ENCODE data around the gene WASF2. TPM values are rescaled to one million over a fixed set of nuclear protein-coding genes. Genes with fewer than 3 reads are reported as not detected.

Gene WASF2
- total RNA-seq, 1 experiment from 2014 or later, result 20.7 TPM

DNA sequence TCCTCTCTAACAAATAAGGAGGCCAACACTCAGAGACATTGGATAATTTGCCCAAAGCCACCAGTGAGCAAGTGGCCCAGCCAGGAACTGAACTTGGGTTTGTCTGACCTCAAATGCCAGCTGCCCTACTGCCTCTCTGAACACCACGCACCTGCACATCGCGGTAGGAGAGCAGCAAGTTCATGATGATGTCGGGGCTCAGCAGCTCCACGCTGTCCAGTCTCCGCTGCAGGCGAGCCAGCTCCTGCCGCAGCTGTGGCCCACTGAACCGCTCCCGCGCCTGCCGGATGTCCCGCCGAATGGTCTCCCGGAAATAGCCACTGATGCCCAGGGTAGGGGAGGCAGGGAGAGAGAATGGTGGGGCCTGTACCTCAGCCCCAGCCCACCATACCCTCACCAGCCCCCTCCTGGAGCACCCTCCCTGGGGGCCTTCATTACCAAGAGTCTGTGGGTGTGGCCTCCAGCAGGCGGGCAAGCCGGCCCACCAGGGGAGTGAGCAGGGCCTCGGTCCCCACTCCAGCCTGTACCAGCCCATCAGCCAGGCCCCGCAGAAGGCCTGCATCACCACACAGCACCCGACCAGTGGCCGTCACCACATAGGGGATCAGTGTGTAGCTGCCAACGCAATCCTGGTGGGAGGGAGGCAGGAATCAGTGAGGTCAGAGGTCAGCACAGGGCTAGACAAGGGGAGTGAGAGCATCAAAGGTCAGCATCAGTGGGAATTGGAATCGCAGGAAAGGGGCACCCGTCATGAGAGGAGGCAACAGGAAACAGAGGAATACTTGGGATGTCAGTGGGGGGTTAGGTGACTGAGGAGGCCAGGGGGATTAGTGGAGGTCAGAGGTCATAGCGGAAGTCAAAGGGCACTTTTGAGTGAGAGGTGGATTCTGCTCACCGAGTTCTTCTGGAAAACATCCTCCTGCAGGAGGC lies 125.9 kb downstream of the WASF2 start:
- intact Hi-C loops (cut with micrococcal nuclease), result loop anchor here (2.0 kb wide), 1 partner anchor 25 kb away; no protein-coding TSS in a partner anchor
- no peak for TF ChIP-seq EZH2 (IDR thresholded peaks at IDR 0.05; ENCODE audit: low read length, unreplicated experiment)
- no peak for TF ChIP-seq EZH2phosphoT487 (IDR thresholded peaks at IDR 0.05; ENCODE audit: borderline replicate concordance, low read length)
- TF ChIP-seq, protein P1, sequence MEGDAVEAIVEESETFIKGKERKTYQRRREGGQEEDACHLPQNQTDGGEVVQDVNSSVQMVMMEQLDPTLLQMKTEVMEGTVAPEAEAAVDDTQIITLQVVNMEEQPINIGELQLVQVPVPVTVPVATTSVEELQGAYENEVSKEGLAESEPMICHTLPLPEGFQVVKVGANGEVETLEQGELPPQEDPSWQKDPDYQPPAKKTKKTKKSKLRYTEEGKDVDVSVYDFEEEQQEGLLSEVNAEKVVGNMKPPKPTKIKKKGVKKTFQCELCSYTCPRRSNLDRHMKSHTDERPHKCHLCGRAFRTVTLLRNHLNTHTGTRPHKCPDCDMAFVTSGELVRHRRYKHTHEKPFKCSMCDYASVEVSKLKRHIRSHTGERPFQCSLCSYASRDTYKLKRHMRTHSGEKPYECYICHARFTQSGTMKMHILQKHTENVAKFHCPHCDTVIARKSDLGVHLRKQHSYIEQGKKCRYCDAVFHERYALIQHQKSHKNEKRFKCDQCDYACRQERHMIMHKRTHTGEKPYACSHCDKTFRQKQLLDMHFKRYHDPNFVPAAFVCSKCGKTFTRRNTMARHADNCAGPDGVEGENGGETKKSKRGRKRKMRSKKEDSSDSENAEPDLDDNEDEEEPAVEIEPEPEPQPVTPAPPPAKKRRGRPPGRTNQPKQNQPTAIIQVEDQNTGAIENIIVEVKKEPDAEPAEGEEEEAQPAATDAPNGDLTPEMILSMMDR (conservative IDR thresholded peaks at IDR 0.05; ENCODE audit: low read depth, low read length), result no peak
- no peaks in the 10 kb centered on the region for H4K20me1 ChIP-seq (ENCODE audit: low read length)
- no peaks in the 10 kb centered on the region for H3F3A ChIP-seq (ENCODE audit: low read length, unreplicated experiment)
- BruUV-seq (replicated peaks), result no TSS peak
- POLR2A ChIA-PET (ENCODE audit: unreplicated experiment), result no interaction called here
- DNase-seq (no peak), ATAC-seq (no peak)
- H3K36me3 ChIP-seq (ENCODE audit: low read depth, low read length), result no peaks in the 10 kb centered on the region; the same call in 1 of the 2 replicates
- no peaks in the 10 kb centered on the region for H3K9me3 ChIP-seq (ENCODE audit: low read length)
- H3K4me1 ChIP-seq (ENCODE audit: insufficient read depth, low read length), result peaks cover 13% of the 10 kb centered on the region
- H3K4me2 ChIP-seq (ENCODE audit: low read length), result no peak overlapping the region; the same call in 1 of the 2 replicates
- H3K27me3 ChIP-seq (ENCODE audit: low read length), result no peaks in the 10 kb centered on the region
- peaks cover 10% of the 10 kb centered on the region for H3K79me2 ChIP-seq (ENCODE audit: low read length)
- no peak overlapping the region for H3K27ac ChIP-seq (ENCODE audit: low read length)
- no peaks in the 10 kb centered on the region for H3K9me2 ChIP-seq (replicated peaks; ENCODE audit: low read length)
- no peak overlapping the region for H3K4me3 ChIP-seq (ENCODE audit: low read length)
- no peak overlapping the region for H2AFZ ChIP-seq (ENCODE audit: low read length)
- H3K9ac ChIP-seq (ENCODE audit: low read length), result no peak overlapping the region
- CTCF ChIA-PET, result no interaction called here

DNA sequence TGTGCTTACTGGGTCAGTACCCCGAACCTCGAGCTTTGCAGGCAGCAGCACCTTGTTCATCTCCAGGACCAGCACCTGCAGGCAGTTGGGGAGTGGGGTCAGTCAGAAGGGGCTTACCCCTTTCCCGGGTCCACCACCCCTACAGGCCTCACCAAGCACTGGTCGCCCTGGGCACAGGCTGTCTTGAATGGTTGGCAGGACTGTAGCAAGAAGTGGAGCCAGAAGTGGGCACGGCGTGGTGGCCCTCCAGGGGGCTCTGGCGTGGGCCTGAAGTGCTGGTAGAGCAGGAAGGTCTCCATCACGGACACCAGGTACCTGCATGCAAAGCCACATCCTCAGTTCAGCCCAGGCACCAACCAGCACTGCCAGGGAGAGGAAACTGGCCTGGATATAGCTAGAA lies 128.4 kb downstream of the WASF2 start:
- intact Hi-C loops (cut with micrococcal nuclease), result no loop called here
- Histone ChIP-seq H3K27me3 (ENCODE audit: low read length) (no peaks in the 10 kb centered on the region), H3K9ac (ENCODE audit: low read length) (no peak overlapping the region), H3K9me3 (ENCODE audit: low read length) (no peaks in the 10 kb centered on the region), H3K9me2 (replicated peaks; ENCODE audit: low read length) (no peaks in the 10 kb centered on the region), H3K27ac (ENCODE audit: low read length) (no peak overlapping the region), H3K4me2 (ENCODE audit: low read length) (no peak overlapping the region), H3K4me3 (ENCODE audit: low read length) (no peak overlapping the region), H2AFZ (ENCODE audit: low read length) (no peak overlapping the region), H3K36me3 (ENCODE audit: low read depth, low read length) (peaks cover 10% of the 10 kb centered on the region), H4K20me1 (ENCODE audit: low read length) (no peaks in the 10 kb centered on the region), H3K79me2 (ENCODE audit: low read length) (peaks cover 10% of the 10 kb centered on the region), H3K4me1 (ENCODE audit: insufficient read depth, low read length) (peaks cover 6% of the 10 kb centered on the region), H3F3A (ENCODE audit: low read length, unreplicated experiment) (no peaks in the 10 kb centered on the region)
- BruUV-seq (replicated peaks), result no TSS peak
- TF ChIP-seq EZH2 (IDR thresholded peaks at IDR 0.05; ENCODE audit: low read length, unreplicated experiment) (no peak), EZH2phosphoT487 (IDR thresholded peaks at IDR 0.05; ENCODE audit: borderline replicate concordance, low read length) (no peak)
- TF ChIP-seq, protein P1 (conservative IDR thresholded peaks at IDR 0.05; ENCODE audit: low read depth, low read length), result no peak
- no peak for DNase-seq
- POLR2A ChIA-PET (ENCODE audit: unreplicated experiment), result no interaction called here
- CTCF ChIA-PET, result no interaction called here
- no peak for ATAC-seq

DNA sequence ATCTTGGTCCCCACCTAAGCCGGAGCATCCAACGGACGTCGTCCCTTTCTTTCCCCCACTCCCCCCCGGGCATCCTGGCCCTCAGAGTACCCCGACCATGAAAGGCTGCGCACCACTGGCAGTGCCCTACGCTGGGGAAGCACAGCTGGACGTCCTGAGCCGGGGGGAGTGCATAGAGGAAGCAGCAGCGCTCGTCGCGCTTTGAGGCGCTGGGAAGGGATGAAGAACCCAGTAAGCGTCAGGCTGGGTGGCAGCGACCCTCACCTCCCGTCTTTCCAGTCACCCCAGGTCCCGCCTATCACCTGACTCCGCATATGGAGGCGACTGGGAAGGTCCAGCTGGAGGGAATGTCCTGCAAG lies 128.9 kb downstream of the WASF2 start:
- POLR2A ChIA-PET (ENCODE audit: unreplicated experiment), result no interaction called here
- Histone ChIP-seq H2AFZ (ENCODE audit: low read length) (no peak overlapping the region), H3K27me3 (ENCODE audit: low read length) (no peaks in the 10 kb centered on the region), H3K9me2 (replicated peaks; ENCODE audit: low read length) (no peaks in the 10 kb centered on the region), H3K4me2 (ENCODE audit: low read length) (no peak overlapping the region), H3K79me2 (ENCODE audit: low read length) (peaks cover 10% of the 10 kb centered on the region), H3K9ac (ENCODE audit: low read length) (no peak overlapping the region), H4K20me1 (ENCODE audit: low read length) (no peaks in the 10 kb centered on the region), H3K27ac (ENCODE audit: low read length) (no peak overlapping the region), H3F3A (ENCODE audit: low read length, unreplicated experiment) (no peaks in the 10 kb centered on the region), H3K36me3 (ENCODE audit: low read depth, low read length) (peaks cover 10% of the 10 kb centered on the region), H3K9me3 (ENCODE audit: low read length) (no peaks in the 10 kb centered on the region), H3K4me1 (ENCODE audit: insufficient read depth, low read length) (peaks cover 6% of the 10 kb centered on the region), H3K4me3 (ENCODE audit: low read length) (no peak overlapping the region)
- CTCF ChIA-PET, result no interaction called here
- TF ChIP-seq EZH2 (IDR thresholded peaks at IDR 0.05; ENCODE audit: low read length, unreplicated experiment), result no peak
- TF ChIP-seq, protein P1 (conservative IDR thresholded peaks at IDR 0.05; ENCODE audit: low read depth, low read length), result no peak
- no peak for TF ChIP-seq EZH2phosphoT487 (IDR thresholded peaks at IDR 0.05; ENCODE audit: borderline replicate concordance, low read length)
- intact Hi-C loops (cut with micrococcal nuclease), result no loop called here
- ATAC-seq, result no peak
- DNase-seq, result no peak
- BruUV-seq (replicated peaks), result no TSS peak

Data from PC-3 (cell line).